Tibial nerve (tissue), 4 donors: ENCODE results near the gene PAFAH1B1. TPM values are rescaled to one million over a fixed set of nuclear protein-coding genes. Genes with fewer than 3 reads are reported as not detected.
"Not testable (repeated sequence)": the region's sequence is repeated elsewhere in the genome, so short reads cannot be mapped to it uniquely, and the experiment has no call there.

Source experiments
- DNase-seq, 2 donors: peaks; one replicate each; pipeline ENCODE4 v3.0.0-alpha.2; 2019; ENCODE audit warnings: low spot score in 2 of 2
- H3K27ac ChIP-seq, 4 donors: fragments of 200-600 bp; sonication (generic) in 3 of 4; one replicate each; pipeline ENCODE4 v1.5.1; 2017 to 2019; ENCODE audit warnings: mild to moderate bottlenecking in 1 of 4
- H3K27me3 ChIP-seq, 2 donors: fragments of 200-600 bp; sonication (generic) in 1 of 2; one replicate each; pipeline versions ENCODE4 v1.5.1 to v1.6.0; 2017 to 2019
- H3K36me3 ChIP-seq, 3 donors: fragments of 200-600 bp; sonication (generic); one replicate each; pipeline ENCODE4 v1.5.1; 2018 to 2019
- H3K4me1 ChIP-seq, 4 donors: fragments of 200-600 bp; sonication (generic) in 3 of 4; one replicate each; pipeline ENCODE4 v1.5.1; 2017 to 2019
- H3K4me3 ChIP-seq, 4 donors: fragments of 200-600 bp; sonication (generic) in 3 of 4; one replicate each; pipeline ENCODE4 v1.5.1; 2017 to 2019; ENCODE audit warnings: mild to moderate bottlenecking in 1 of 4, moderate library complexity in 1 of 4
- H3K9me3 ChIP-seq, 4 donors: fragments of 200-600 bp; sonication (generic) in 3 of 4; one replicate each; pipeline ENCODE4 v1.5.1; 2017 to 2019
- EP300 ChIP-seq, 2 donors: sonication (generic); formaldehyde crosslinking; IDR thresholded peaks; one replicate each; pipeline ENCODE4 v1.6.1; 2017; ENCODE audit warnings: antibody characterized with exemption in 2 of 2, mild to moderate bottlenecking in 1 of 2
- POLR2A ChIP-seq, 2 donors: fragments of 450-650 bp; IDR thresholded peaks; one replicate each; pipeline ENCODE4 v1.6.1; 2017; ENCODE audit warnings: antibody characterized with exemption in 2 of 2, mild to moderate bottlenecking in 2 of 2, moderate library complexity in 2 of 2
- WGBS, 2 donors: methylation state at CpG; one replicate each; pipeline ENCODE4 v1.1.5; 2018; 5-methylcytosine and 5-hydroxymethylcytosine counted together
- total RNA-seq, 4 donors: library from RNA; depleted of rRNA; stranded (reverse); fragments of >200 nt; gene quantifications; one replicate each; pipeline ENCODE4 v1.1.0, GENCODE V29; 2016
- TF ChIP-seq, protein P1 (sequence below), 5 experiments: fragments of 200-600 bp in 3 of 5; fragments of 450-650 bp in 2 of 5; sonication (generic) in 3 of 5; IDR thresholded peaks; one replicate each; pipeline ENCODE4 v1.5.1; 2016 to 2019; ENCODE audit warnings: antibody characterized with exemption in 5 of 5, mild to moderate bottlenecking in 3 of 5, moderate library complexity in 2 of 5

PAFAH1B1 gene
- total RNA-seq, 4 donors from 2014 or later: 105 to 185 (median 139) TPM

DNA sequence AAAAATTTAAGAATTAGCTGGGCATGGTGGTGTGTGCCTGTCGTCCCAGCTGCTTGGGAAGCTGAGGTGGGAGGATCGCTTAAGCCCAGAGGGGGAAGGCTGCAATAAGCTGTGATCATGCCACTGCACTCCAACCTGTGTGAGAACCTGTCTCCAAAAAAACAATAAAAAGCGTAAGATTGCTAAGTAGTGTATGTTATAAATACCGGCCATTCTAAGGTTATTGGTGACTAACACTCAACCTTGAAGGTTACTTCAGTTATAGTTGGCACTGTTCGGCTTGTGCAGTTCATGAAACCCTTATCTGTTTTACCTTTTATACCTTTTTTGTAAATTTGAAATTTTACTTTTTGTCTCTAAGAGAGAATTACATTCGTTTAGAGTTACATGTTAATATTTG lies 44.0 kb downstream of the PAFAH1B1 start:
- H3K9me3 ChIP-seq: no peaks in the 10 kb centered on the region
- H3K27ac ChIP-seq: no peak overlapping the region
- H3K36me3 ChIP-seq: peaks cover 0 to 39% (median 4%) of the 10 kb centered on the region in 3 donors
- 87 to 89% methylated on average over 6 of the region's 6 CpGs for WGBS, 2 donors
- peaks cover 0 to 31% (median 5%) of the 10 kb centered on the region in 4 donors for H3K4me1 ChIP-seq
- no peak overlapping the region for H3K4me3 ChIP-seq
- TF ChIP-seq EP300 (IDR thresholded peaks at IDR 0.05) (no peak), POLR2A (IDR thresholded peaks at IDR 0.05) (no peak)
- TF ChIP-seq, protein P1, sequence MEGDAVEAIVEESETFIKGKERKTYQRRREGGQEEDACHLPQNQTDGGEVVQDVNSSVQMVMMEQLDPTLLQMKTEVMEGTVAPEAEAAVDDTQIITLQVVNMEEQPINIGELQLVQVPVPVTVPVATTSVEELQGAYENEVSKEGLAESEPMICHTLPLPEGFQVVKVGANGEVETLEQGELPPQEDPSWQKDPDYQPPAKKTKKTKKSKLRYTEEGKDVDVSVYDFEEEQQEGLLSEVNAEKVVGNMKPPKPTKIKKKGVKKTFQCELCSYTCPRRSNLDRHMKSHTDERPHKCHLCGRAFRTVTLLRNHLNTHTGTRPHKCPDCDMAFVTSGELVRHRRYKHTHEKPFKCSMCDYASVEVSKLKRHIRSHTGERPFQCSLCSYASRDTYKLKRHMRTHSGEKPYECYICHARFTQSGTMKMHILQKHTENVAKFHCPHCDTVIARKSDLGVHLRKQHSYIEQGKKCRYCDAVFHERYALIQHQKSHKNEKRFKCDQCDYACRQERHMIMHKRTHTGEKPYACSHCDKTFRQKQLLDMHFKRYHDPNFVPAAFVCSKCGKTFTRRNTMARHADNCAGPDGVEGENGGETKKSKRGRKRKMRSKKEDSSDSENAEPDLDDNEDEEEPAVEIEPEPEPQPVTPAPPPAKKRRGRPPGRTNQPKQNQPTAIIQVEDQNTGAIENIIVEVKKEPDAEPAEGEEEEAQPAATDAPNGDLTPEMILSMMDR (IDR thresholded peaks at IDR 0.05): no peak
- no peak for DNase-seq
- H3K27me3 ChIP-seq: no peaks in the 10 kb centered on the region

DNA sequence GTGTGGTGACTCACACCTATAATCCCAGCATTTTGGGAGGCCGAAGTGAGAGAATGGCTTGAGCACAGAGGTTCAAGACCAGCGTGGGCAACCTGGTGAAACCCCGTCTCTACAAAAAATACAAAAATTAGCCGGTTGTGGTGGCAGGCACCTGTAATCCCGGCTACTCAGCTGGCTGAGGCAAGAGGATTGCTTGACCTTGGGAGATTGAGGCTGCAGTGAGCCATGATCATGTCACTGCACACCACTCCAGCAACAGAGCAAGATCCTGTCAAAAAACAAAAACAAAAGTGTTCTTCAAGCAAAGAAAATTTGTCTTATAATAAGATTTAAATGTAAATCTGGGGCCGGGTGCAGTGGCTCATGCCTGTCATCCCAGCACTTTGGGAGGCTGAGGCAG lies 51.5 kb downstream of the PAFAH1B1 start:
- Histone ChIP-seq H3K9me3 (no peaks in the 10 kb centered on the region), H3K27ac (no peak overlapping the region), H3K4me3 (no peak overlapping the region), H3K4me1 (no peaks in the 10 kb centered on the region), H3K27me3 (no peaks in the 10 kb centered on the region), H3K36me3 (peaks cover 0 to 51% (median 0%) of the 10 kb centered on the region in 3 donors)
- TF ChIP-seq POLR2A (IDR thresholded peaks at IDR 0.05) (no peak), EP300 (IDR thresholded peaks at IDR 0.05) (no peak)
- TF ChIP-seq, protein P1 (IDR thresholded peaks at IDR 0.05): no peak
- WGBS, 2 donors: 78 to 85% methylated on average over 6 of the region's 6 CpGs
- DNase-seq: no peak

DNA sequence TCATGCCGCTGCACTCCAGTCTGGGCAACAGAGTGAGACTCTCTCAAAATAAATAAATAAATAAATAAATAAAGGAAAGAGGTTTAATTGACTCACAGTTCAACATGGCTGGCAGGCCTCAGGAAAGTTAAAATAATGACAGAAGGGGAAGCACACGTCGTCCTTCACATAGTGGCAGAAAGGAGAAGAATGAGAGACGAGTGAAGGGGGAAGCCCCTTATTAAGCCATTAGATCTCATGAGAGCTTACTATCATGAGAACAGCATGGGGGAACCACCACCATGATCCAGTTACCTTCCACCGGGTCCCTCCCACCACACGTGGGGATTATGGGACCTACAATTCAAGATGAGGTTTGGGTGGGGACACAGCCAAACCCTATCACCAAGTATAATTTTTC lies 54.5 kb downstream of the PAFAH1B1 start:
- Histone ChIP-seq H3K27ac (no peak overlapping the region), H3K9me3 (peaks cover 0 to 2% (median 0%) of the 10 kb centered on the region in 4 donors), H3K4me3 (no peak overlapping the region), H3K36me3 (peaks cover 0 to 46% (median 0%) of the 10 kb centered on the region in 3 donors), H3K4me1 (no peaks in the 10 kb centered on the region), H3K27me3 (no peaks in the 10 kb centered on the region)
- 92% methylated on average over 6 of the region's 6 CpGs for WGBS, 2 donors
- TF ChIP-seq, protein P1 (IDR thresholded peaks at IDR 0.05): no peak
- TF ChIP-seq POLR2A (IDR thresholded peaks at IDR 0.05): no peak
- no peak for TF ChIP-seq EP300 (IDR thresholded peaks at IDR 0.05)
- DNase-seq: no peak

DNA sequence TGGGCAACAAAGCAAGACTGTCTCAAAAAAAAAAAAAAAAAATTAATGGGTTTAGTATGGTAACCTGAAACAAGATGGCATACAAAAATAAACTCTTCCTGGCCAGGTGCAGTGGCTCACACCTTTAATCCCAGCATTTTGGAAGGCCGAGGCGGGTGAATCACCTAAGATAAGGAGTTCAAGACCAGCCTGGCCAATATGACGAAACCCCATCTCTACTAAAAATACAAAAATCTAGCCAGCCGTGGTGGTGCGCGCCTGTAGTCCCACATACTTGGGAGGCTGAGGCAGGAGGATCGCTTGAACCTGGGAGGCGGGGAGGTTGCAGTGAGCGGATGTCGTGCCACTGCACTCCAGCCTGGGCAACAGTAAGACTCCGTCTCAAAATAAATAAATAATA lies 55.7 kb downstream of the PAFAH1B1 start:
- H3K27me3 ChIP-seq: no peaks in the 10 kb centered on the region
- H3K9me3 ChIP-seq: peaks cover 0 to 2% (median 0%) of the 10 kb centered on the region in 4 donors
- DNase-seq: no peak
- peaks cover 0 to 57% (median 0%) of the 10 kb centered on the region in 3 donors for H3K36me3 ChIP-seq
- no peak overlapping the region for H3K4me3 ChIP-seq
- no peak overlapping the region for H3K27ac ChIP-seq
- TF ChIP-seq EP300 (IDR thresholded peaks at IDR 0.05) (no peak), POLR2A (IDR thresholded peaks at IDR 0.05) (no peak)
- TF ChIP-seq, protein P1 (IDR thresholded peaks at IDR 0.05): no peak
- WGBS, 2 donors: 96% methylated on average over 11 of the region's 11 CpGs
- H3K4me1 ChIP-seq: no peaks in the 10 kb centered on the region

DNA sequence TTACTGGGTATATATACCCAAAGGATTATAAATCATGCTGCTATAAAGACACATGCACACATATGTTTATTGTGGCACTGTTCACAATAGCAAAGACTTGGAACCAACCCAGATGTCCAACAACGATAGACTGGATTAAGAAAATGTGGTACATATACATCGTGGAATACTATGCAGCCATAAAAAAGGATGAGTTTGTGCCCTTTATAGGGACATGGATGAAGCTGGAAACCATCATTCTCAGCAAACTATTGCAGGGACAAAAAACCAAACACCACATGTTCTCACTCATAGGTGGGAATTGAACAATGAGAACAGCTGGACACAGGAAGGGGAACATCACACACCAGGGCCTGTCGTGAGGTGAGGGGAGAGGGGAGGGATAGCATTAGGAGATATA lies 59.5 kb downstream of the PAFAH1B1 start:
- Histone ChIP-seq H3K36me3 (peaks cover 0 to 40% (median 0%) of the 10 kb centered on the region in 3 donors), H3K4me1 (peaks cover 0 to 16% (median 0%) of the 10 kb centered on the region in 4 donors)
- 91 to 96% methylated on average over 3 of the region's 3 CpGs for WGBS, 2 donors
- not testable (repeated sequence) for H3K27me3 ChIP-seq, H3K27ac ChIP-seq, DNase-seq, H3K4me3 ChIP-seq, H3K9me3 ChIP-seq

DNA sequence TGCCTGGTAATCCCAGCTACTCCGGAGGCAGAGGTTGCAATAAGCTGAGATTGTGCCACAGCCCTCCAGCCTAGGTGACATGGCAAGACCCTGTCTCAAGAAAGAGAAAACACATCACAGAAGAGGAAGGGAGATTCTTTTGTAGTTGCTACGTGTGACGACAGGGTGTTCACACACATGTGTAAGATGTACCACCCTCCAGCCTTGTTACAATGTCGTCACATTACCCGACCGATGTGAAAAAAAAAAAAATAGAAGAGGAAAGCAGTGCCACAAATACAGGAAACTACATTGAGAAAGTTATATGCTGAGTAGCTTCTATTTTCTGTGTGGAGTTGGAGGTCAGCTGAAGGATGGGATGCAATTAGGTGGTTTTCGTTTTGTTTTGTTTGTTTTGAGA lies 62.1 kb downstream of the PAFAH1B1 start:
- no peak overlapping the region for H3K4me3 ChIP-seq
- TF ChIP-seq EP300 (IDR thresholded peaks at IDR 0.05) (no peak), POLR2A (IDR thresholded peaks at IDR 0.05) (no peak)
- TF ChIP-seq, protein P1 (IDR thresholded peaks at IDR 0.05): no peak
- no peak overlapping the region for H3K27ac ChIP-seq
- peaks cover 0 to 23% (median 0%) of the 10 kb centered on the region in 3 donors for H3K36me3 ChIP-seq
- DNase-seq: no peak
- 68 to 71% methylated on average over 7 of the region's 7 CpGs for WGBS, 2 donors
- H3K27me3 ChIP-seq: no peaks in the 10 kb centered on the region
- peaks cover 0 to 30% (median 0%) of the 10 kb centered on the region in 4 donors for H3K4me1 ChIP-seq
- peaks cover 0 to 2% (median 0%) of the 10 kb centered on the region in 4 donors for H3K9me3 ChIP-seq
